ENCODE measurements around the gene MAMLD1. TPM values are rescaled to one million over a fixed set of nuclear protein-coding genes. Genes with fewer than 3 reads are reported as not detected.

MAMLD1 gene
- polyA plus RNA-seq, 1 donor (not counting 4 experiments of a cell fraction or from before 2014, with no cell fraction given), result 0.98 TPM

DNA sequence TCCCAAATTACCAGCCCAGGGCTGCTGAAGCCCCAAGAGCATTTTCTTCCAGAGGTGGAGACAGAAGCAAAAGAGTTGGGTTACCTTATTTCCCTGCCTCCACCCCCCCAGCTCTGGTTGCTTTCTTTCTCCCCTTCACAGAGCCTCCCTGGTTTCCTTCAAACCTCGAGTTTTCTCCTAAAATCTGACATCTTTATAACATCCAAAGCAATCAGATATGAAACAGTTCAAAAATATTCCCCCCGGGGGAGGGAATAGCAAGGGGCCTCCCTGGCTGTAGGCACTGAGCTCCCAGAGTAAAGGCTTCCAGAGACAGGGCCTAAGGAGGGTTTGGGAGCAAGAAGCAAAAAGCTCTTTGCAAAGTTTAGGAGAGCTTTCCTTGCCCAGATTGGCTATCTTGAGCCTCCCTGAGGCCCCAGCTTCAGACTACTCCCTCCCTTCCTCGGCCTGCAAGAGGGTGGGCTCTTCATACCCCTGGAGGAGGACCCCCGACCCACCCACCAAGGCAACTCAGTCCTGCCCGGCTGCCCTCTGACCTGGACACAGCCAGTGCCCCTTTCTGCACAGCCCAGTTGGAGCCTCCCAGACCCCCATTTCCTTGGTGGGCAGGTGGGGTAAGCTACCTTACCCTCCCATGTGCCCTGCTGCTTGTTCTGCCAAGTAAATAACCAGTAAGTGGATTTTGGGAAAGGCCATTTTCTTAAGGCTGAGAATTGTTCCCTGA is 7.6 kb downstream of the MAMLD1 start:
- H4K20me1 ChIP-seq (ENCODE audit: control insufficient read depth, extremely low read depth, insufficient read depth, low read length), result no peaks in the 10 kb centered on the region
- no peak overlapping the region for H3K27ac ChIP-seq (ENCODE audit: control insufficient read depth, insufficient read depth, low read length)
- DNase-seq (ENCODE audit: low read depth, low spot score) (no peak), FAIRE-seq (no peak)
- H3K79me2 ChIP-seq (ENCODE audit: control insufficient read depth, insufficient read depth, low read length), result no peaks in the 10 kb centered on the region
- H2AFZ ChIP-seq (ENCODE audit: control insufficient read depth, low read length), result no peak overlapping the region
- no peak for TF ChIP-seq EZH2 (IDR thresholded peaks at IDR 0.05; ENCODE audit: low read length)
- TF ChIP-seq, protein P1, sequence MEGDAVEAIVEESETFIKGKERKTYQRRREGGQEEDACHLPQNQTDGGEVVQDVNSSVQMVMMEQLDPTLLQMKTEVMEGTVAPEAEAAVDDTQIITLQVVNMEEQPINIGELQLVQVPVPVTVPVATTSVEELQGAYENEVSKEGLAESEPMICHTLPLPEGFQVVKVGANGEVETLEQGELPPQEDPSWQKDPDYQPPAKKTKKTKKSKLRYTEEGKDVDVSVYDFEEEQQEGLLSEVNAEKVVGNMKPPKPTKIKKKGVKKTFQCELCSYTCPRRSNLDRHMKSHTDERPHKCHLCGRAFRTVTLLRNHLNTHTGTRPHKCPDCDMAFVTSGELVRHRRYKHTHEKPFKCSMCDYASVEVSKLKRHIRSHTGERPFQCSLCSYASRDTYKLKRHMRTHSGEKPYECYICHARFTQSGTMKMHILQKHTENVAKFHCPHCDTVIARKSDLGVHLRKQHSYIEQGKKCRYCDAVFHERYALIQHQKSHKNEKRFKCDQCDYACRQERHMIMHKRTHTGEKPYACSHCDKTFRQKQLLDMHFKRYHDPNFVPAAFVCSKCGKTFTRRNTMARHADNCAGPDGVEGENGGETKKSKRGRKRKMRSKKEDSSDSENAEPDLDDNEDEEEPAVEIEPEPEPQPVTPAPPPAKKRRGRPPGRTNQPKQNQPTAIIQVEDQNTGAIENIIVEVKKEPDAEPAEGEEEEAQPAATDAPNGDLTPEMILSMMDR (optimal IDR thresholded peaks at IDR 0.05 in 1 of 3, IDR thresholded peaks at IDR 0.05 in 1 of 3, conservative IDR thresholded peaks at IDR 0.05 in 1 of 3; ENCODE audit: extremely low read depth in 1 of 3, insufficient read depth in 2 of 3, low read length in 3 of 3), result no peak
- no peaks in the 10 kb centered on the region for H3K36me3 ChIP-seq (ENCODE audit: control insufficient read depth in 2 of 2, extremely low read depth in 1 of 2, insufficient read depth in 2 of 2, low read length in 2 of 2)
- H3K4me2 ChIP-seq (ENCODE audit: control insufficient read depth, extremely low read depth, insufficient read depth, low read depth, low read length), result no peak overlapping the region
- no peaks in the 10 kb centered on the region for H3K9me1 ChIP-seq (ENCODE audit: control insufficient read depth, extremely low read depth, insufficient read depth, low read length)
- H3K9ac ChIP-seq (ENCODE audit: control insufficient read depth, extremely low read depth, insufficient read depth, low read length), result no peak overlapping the region
- peaks cover 6% of the 10 kb centered on the region for H3K4me1 ChIP-seq (ENCODE audit: control insufficient read depth, extremely low read depth, insufficient read depth, low read length)
- no peaks in the 10 kb centered on the region for H3K27me3 ChIP-seq (ENCODE audit: control insufficient read depth, extremely low read depth, insufficient read depth, low read length)
- dilution Hi-C loops (cut with MboI; ENCODE audit: extremely low pct_ligation_motif_present, low sequenced_read_pairs), result no loop called here
- H3K9me3 ChIP-seq (ENCODE audit: control insufficient read depth, low read depth, low read length), result no peaks in the 10 kb centered on the region
- H3K4me3 ChIP-seq (ENCODE audit: control insufficient read depth in 2 of 3, extremely low read depth in 1 of 3, insufficient read depth in 2 of 3, low read depth in 1 of 3, low read length in 3 of 3), result no peak overlapping the region

DNA sequence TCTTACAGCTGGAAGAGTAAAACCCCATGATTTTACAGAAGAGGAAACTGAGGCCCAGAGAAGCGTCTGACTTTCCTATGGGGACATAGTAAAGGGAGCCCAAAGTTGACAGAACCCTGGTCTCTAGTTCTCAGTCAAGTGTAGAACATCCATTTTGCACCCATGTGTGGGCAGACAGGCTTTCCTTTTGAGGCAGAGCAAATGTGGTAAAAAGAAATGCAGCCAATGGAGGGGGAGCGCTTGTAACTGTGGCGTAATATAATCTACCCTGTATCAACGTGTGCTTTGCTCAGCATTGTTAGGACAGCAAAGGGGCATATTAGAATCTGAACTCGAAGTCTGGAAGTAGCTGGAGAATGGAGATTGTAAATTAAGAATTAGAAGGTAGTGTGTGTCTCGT is 8.8 kb downstream of the MAMLD1 start:
- no peak for DNase-seq (ENCODE audit: low read depth, low spot score)
- FAIRE-seq, result no peak
- Histone ChIP-seq H4K20me1 (ENCODE audit: control insufficient read depth, extremely low read depth, insufficient read depth, low read length) (no peaks in the 10 kb centered on the region), H3K4me1 (ENCODE audit: control insufficient read depth, extremely low read depth, insufficient read depth, low read length) (peaks cover 6% of the 10 kb centered on the region), H3K9me1 (ENCODE audit: control insufficient read depth, extremely low read depth, insufficient read depth, low read length) (no peaks in the 10 kb centered on the region), H3K4me2 (ENCODE audit: control insufficient read depth, extremely low read depth, insufficient read depth, low read depth, low read length) (peak overlapping the region; percentile 27), H3K27me3 (ENCODE audit: control insufficient read depth, extremely low read depth, insufficient read depth, low read length) (no peaks in the 10 kb centered on the region), H3K9me3 (ENCODE audit: control insufficient read depth, low read depth, low read length) (no peaks in the 10 kb centered on the region), H3K79me2 (ENCODE audit: control insufficient read depth, insufficient read depth, low read length) (no peaks in the 10 kb centered on the region), H3K9ac (ENCODE audit: control insufficient read depth, extremely low read depth, insufficient read depth, low read length) (no peak overlapping the region), H2AFZ (ENCODE audit: control insufficient read depth, low read length) (no peak overlapping the region), H3K36me3 (ENCODE audit: control insufficient read depth in 2 of 2, extremely low read depth in 1 of 2, insufficient read depth in 2 of 2, low read length in 2 of 2) (no peaks in the 10 kb centered on the region), H3K4me3 (ENCODE audit: control insufficient read depth in 2 of 3, extremely low read depth in 1 of 3, insufficient read depth in 2 of 3, low read depth in 1 of 3, low read length in 3 of 3) (no peak overlapping the region), H3K27ac (ENCODE audit: control insufficient read depth, insufficient read depth, low read length) (no peak overlapping the region)
- TF ChIP-seq, protein P1 (optimal IDR thresholded peaks at IDR 0.05 in 1 of 3, IDR thresholded peaks at IDR 0.05 in 1 of 3, conservative IDR thresholded peaks at IDR 0.05 in 1 of 3; ENCODE audit: extremely low read depth in 1 of 3, insufficient read depth in 2 of 3, low read length in 3 of 3), result no peak
- TF ChIP-seq EZH2 (IDR thresholded peaks at IDR 0.05; ENCODE audit: low read length), result no peak
- dilution Hi-C loops (cut with MboI; ENCODE audit: extremely low pct_ligation_motif_present, low sequenced_read_pairs), result no loop called here

Measured in keratinocyte (primary cell).